Stimulated activated CD4-positive, alpha-beta T cell treated with anti-CD3 and anti-CD28 coated beads, Interleukin-2, amount 100 ng/mL, for 24 hours (primary cell): ENCODE results near the gene CTAGE8.
A peak's percentile ranks its signal among the peaks of the same experiment; 100 is the strongest.
"Not testable (repeated sequence)": the region's sequence is repeated elsewhere in the genome, so short reads cannot be mapped to it uniquely, and the experiment has no call there.

Source experiments
- DNase-seq, 2 donors: peaks; one replicate each; pipeline ENCODE4 v3.0.0-alpha.2; 2020

Gene CTAGE8, protein sequence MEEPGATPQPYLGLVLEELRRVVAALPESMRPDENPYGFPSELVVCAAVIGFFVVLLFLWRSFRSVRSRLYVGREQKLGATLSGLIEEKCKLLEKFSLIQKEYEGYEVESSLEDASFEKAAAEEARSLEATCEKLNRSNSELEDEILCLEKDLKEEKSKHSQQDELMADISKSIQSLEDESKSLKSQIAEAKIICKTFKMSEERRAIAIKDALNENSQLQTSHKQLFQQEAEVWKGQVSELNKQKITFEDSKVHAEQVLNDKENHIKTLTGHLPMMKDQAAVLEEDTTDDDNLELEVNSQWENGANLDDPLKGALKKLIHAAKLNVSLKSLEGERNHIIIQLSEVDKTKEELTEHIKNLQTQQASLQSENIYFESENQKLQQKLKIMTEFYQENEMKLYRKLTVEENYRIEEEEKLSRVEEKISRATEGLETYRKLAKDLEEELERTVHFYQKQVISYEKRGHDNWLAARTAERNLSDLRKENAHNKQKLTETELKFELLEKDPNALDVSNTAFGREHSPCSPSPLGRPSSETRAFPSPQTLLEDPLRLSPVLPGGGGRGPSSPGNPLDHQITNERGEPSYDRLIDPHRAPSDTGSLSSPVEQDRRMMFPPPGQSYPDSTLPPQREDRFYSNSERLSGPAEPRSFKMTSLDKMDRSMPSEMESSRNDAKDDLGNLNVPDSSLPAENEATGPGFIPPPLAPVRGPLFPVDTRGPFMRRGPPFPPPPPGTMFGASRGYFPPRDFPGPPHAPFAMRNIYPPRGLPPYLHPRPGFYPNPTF

GRCh38 chr7:144269188-144269587 is at the start of gene CTAGE8:
TSS of gene CTAGE8 (minus strand) at chr7:144269288. CDS start at chr7:144269250, 38 bp downstream.
- DNase-seq = not testable (repeated sequence)

DNA sequence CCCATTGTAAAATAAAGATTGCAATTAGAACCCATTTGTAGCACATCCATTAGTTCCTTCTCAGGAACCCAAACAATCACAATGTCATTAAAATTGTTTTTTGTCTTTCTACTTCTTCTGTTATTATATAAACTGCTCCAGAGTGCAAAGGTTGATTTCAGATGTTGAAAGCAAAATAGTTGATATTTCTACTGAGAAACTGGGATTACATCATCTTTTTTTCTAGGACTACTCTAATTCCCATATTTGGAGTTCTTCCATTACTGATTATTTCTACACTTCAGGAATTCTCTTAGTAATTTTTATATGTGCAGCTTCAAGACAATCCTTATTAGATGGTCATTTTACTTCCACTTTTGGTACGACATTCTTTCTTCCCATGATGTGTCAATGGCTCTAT is 48.4 kb upstream of the CTAGE8 start:
- not testable (repeated sequence) for DNase-seq

DNA sequence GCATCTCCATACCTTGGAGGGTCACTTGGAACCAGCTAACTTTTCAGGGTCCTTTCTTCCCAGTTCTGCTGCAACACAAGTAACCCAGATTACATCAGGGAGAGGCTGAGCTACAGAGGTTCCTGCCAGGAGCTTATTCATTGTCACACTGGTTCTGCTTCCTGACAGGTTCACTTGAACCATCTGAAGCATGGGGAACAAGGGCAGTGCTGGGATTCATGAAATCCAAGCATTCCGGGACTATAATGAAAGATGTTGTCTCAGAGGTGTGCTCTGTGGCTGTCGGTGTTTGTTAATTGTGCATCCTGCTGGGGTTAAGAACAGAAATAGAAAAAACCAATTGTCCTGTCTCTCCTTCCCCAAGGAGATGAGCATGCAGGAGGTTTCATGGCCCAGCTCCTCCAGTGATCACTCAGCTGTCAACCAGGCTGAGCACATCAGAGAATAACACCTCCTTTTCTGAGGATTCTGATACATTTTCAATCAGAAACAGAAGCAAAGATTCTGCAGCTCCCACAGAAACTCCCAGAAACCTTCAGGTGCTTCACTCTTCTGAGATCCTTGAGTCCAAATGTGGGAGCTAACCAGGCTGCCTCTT is 42.9 kb upstream of the CTAGE8 start, which contains the start of gene OR2A1:
OR2A1 (plus strand) TSS at position 548 of the 598 bp plus-strand sequence. CDS start 5,706 bp downstream, outside the sequence.
- DNase-seq = not testable (repeated sequence)

DNA sequence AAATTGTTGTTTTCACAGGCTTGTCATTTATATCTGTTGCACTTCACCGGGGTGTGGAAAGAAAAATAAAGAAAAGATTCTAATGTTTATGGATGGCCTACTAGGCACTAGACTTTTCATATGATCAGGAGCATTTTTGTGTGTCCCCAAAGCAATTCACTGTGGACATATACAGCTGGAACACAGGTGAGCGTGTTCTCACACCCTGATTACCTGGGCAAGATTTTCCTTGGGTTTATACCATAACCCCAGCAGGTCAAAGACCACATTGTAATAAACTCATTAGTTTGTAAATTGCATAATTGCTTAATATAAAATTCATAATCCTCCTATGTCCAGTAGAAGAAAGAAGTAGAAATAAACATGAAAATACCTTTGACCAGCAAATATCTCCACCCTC is 42.1 kb upstream of the CTAGE8 start:
- DNase-seq = not testable (repeated sequence)

DNA sequence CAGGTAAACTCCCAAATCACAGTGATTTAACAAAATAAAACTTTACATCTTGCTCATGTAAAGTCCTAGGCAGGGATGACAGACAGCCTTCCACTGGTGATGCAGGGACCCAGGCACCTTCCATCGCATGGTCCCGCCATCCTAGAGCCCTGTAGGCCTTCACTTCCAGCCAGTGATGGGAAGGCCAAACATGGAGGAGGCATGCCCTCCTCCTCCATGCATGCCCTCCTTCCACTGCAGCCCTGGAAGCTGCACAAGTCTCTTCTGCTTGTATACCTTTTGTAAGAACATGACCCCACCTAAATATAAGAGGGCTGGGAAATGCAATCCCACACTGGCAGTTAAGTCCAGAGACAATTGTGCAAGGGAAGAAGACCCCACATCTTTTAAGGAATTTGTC is 40.6 kb upstream of the CTAGE8 start:
- DNase-seq = not testable (repeated sequence)

GRCh38 chr7:144305156-144305555 is 36.1 kb upstream of the CTAGE8 start:
- not testable (repeated sequence) for DNase-seq

GRCh38 chr7:144303607-144304006 is 34.5 kb upstream of the CTAGE8 start:
- DNase-seq = not testable (repeated sequence)

GRCh38 chr7:144302578-144303303 is 33.7 kb upstream of the CTAGE8 start:
- DNase-seq = not testable (repeated sequence)

- DNase-seq = peak in 1 of 2 donors; percentile 7
These were observed 24.9 kb upstream of the CTAGE8 start for GRCh38 chr7:144293794-144294499.

DNA sequence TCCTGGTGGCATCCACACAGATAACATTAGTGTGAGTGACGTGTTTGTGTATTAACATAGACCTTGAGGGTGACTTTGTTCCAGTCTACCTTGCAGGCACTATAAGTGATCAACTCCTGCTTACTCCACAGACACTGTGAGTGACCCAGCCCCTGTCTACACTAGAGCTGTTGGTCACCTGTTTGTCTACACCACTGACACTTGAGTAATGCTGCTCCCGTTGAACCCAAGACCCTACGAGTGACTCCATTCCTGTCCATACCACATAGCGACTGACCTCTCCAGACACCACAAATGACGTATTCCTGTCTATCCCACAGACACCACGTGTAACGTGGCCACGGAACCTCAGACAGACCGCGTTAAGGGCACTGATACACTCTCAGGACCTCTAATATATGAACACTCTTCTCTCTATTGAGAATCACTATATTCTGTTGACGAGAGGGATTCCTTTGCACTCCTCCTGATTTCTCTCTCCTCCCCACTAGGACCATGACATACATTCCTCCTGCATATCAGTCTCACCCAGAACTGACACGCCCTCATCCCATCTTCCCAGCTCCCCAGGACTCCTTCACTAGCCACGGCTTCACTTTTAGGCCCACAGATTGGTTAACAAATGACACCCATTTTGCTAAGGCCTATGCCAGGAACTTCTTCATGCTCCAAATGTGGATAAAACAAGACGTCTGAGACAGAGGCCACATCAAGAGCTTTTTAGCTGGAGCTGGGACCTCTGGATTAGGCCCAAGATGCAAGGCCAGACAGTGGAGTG is 23.5 kb upstream of the CTAGE8 start:
- not testable (repeated sequence) for DNase-seq

GRCh38 chr7:144291607-144292006 is 22.5 kb upstream of the CTAGE8 start:
- DNase-seq = not testable (repeated sequence)

DNA sequence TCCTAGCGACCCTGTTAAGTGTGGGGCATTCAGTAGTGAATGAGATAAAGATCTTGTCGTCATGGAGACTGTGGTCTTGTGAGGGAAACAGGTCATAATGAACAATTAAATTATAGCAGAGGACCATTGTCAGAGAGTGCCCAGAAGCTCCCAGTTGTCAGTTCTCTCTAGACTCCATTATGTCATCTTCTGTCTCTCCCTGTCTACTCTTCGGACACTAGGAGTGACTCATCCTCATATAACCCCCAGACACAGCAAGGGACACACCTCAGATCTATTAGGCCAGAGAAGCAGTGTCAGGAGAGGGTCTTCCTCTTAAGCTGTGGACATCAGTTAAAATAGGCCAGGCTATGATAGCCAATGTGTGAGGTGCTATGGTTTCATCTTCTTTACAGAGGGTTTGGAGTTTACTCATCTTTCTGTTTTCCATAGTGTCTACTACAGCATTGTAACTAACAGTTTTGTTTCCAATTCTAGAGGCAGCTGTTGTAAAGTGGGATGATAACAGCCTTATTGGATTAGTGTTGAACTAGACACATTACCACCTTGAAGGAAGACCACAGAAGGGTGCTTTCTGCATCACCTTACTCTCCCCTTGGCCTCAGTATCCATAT is 18.2 kb upstream of the CTAGE8 start:
- not testable (repeated sequence) for DNase-seq

GRCh38 chr7:144283716-144284115 is 14.6 kb upstream of the CTAGE8 start:
- DNase-seq = not testable (repeated sequence)

DNA sequence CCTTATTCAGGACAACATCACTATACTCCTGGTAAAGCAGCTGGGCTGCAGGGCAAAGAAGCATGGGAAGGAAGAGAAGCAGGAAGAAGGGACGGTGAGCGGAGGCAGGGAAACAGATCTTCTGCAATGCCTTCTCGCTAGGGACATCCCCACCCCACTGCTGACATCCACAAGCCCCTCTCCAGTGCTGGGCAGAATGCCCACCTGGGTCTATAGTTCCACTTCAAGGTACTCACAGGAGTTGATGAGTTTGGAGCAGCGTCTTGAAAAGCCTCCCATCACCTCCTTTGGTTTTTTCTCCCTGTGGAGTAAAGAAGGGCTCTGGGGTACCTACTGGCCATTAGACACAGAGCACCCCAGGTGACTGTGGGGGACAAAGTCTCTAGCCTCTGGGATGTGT is 13.4 kb upstream of the CTAGE8 start:
- not testable (repeated sequence) for DNase-seq

DNA sequence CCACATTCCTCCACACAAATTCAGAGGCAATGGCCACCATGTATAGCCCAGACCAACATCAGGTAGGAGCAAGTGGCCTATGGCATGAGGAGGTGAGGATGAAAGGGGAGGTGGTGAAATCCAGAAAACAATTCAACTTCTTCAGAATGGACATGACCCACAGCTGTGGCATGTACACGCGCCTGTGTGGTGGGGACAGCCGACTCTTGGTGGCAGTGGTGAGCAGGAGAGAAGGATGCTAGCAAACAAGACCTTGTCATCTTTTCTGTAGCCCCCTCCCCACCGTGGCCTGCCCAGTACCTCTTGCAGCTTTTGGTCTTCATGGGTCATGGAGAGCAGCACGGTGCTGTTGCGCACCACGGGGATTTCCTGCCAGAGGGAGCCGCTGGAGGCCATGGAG is 12.9 kb upstream of the CTAGE8 start:
- not testable (repeated sequence) for DNase-seq

DNA sequence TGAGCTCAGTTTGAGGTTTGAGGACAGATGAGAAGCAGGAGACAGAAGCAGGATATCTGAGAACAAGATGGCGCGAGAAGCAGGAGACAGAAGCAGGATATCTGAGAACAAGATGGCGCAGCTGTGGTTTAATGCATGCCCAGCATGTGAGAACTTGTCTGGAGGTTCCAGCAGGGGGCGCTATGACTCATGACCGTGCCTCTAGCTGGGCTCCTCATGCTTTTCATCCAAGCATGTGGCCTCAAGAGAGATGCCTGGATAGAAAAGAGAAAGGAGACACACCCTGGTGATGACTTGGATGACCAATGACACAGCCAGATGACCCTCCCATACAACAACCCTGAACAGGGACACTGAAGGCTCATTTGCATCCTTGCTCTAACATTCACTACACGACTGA is 10.9 kb upstream of the CTAGE8 start:
- not testable (repeated sequence) for DNase-seq

- DNase-seq = not testable (repeated sequence)
These were observed 6.2 kb upstream of the CTAGE8 start for GRCh38 chr7:144275281-144275680.

- not testable (repeated sequence) for DNase-seq
These were observed 4.4 kb downstream of the CTAGE8 start, which contains the start of gene OR2A7 for GRCh38 chr7:144264692-144265091. TSS of gene OR2A7 (minus strand) at chr7:144264792. CDS start at chr7:144259628, 5,164 bp downstream.

DNA sequence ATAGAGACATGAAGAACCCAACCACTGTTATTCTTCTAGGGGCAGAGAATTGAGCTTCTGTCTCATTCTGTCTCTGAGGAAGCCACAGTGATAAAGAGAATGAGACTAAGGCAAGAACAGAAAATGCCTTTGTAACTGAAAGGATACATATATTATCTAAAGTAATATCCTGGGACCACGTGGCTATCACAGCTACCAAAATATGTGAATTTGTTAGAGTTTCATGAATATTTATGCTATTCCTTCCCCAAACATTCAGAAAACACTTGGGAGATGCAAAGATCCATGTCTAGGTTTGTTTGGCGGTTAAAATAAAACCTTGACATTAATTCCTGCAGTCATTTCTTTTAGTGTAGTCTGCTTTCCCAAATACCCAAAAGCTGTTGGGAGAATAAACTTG is 7.0 kb downstream of the CTAGE8 start:
- not testable (repeated sequence) for DNase-seq

DNA sequence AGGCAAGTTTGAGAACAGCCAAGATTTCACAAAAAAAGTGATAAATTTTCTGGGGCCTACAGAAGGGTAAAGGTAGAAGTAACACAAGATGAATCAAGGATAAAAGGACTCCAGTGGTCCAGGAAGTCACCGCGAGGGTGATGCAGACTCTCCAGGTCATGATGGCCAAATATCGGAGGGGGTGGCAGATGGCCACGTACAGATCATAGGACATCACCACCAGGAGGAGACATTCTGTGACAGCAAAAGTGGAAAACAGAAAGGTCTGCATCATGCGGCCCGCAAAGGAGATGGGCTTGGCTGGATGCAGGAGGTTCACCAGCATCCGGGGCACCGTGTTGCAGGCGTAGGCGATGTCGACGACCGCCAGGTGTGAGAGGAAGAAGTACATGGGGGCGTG is 10.0 kb downstream of the CTAGE8 start:
- not testable (repeated sequence) for DNase-seq
